ENCODE results near the gene CEP63. TPM values are rescaled to one million over a fixed set of nuclear protein-coding genes. Genes with fewer than 3 reads are reported as not detected.

The CEP63 gene
- total RNA-seq, 1 experiment from 2014 or later = 19.1 TPM

DNA sequence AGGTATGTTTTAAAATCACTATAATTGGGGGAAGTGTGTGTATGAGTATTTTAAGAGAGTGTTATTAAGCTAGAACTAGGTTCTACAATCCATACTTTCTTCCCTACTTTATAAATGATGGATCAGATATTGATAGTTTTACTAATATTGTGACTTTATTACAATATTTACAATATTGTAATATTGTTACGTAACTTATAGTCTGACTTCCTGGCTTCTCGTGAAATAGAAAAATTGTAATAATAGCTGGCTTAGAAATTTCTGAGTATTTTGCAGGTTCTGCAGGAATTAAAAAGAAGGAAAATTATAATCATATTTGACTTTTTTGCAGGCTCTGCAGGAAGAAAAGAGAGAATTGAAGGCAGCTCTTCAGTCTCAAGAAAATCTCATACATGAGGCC lies 60.0 kb downstream of the CEP63 start:
- Histone ChIP-seq H3K27me3 (ENCODE audit: insufficient read depth, low read length) (no peaks in the 10 kb centered on the region), H2AFZ (ENCODE audit: low read depth, low read length, poor library complexity, severe bottlenecking) (no peak overlapping the region), H3K4me2 (ENCODE audit: low read length) (no peak overlapping the region), H3K79me2 (ENCODE audit: insufficient read depth, low read length) (no peaks in the 10 kb centered on the region), H3K9me2 (ENCODE audit: insufficient read depth) (no peaks in the 10 kb centered on the region), H3K4me1 (ENCODE audit: control insufficient read depth in 1 of 2, insufficient read depth in 2 of 2, low read length in 2 of 2) (no peaks in the 10 kb centered on the region), H3K36me3 (ENCODE audit: control insufficient read depth in 1 of 2, insufficient read depth in 2 of 2, low read length in 2 of 2) (peaks cover 0 to 3% of the 10 kb centered on the region in 2 experiments; a peak in 1 of 4 replicates), H4K20me1 (ENCODE audit: insufficient read depth) (no peaks in the 10 kb centered on the region), H3K27ac (ENCODE audit: low read depth, low read length) (no peak overlapping the region), H3K4me3 (replicated peaks in 1 of 2; ENCODE audit: low read depth in 1 of 2, low read length in 2 of 2) (no peak overlapping the region), H3K9ac (ENCODE audit: low read length) (no peak overlapping the region), H3K9me3 (ENCODE audit: control insufficient read depth in 1 of 2, insufficient read depth in 1 of 2, low read depth in 1 of 2, low read length in 2 of 2) (no peaks in the 10 kb centered on the region)
- ATAC-seq (no peak), DNase-seq (ENCODE audit: low read depth, low spot score) (no peak)
- CTCF ChIA-PET = no interaction called here
- intact Hi-C loops (cut with micrococcal nuclease) = no loop called here
- no TSS peak for BruUV-seq (replicated peaks)
- POLR2A ChIA-PET = no interaction called here
- RAD21 ChIA-PET (ENCODE audit: low non-redundant PET in 1 of 2, low total read pairs in 2 of 2, uncharacterized antibody in 2 of 2, unreplicated experiment in 2 of 2) = no interaction called here
- TF ChIP-seq, protein P1, sequence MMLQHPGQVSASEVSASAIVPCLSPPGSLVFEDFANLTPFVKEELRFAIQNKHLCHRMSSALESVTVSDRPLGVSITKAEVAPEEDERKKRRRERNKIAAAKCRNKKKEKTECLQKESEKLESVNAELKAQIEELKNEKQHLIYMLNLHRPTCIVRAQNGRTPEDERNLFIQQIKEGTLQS (IDR thresholded peaks at IDR 0.05) = no peak

DNA sequence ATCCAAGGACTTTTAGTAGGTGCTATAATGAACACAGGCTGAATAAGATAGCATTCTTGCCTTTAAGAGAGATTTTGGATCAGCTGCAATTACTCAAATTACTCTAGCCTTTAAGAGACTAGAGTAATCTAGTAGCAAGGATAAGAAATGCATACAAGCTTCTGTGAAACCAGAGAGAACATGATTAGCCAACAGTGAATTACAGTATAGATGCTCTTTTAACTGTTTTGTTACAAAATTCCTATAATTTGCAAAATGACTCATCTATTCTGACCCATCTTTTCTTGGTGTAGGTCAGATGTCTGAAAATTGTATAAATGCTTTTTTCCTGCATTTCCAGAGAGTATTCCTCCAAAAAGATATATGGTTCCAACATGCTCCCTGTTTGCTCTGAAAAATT lies 66.9 kb downstream of the CEP63 start:
- DNase-seq (ENCODE audit: low read depth, low spot score) = no peak
- peaks cover 0 to 3% of the 10 kb centered on the region in 2 experiments; a peak in 1 of 4 replicates for H3K36me3 ChIP-seq (ENCODE audit: control insufficient read depth in 1 of 2, insufficient read depth in 2 of 2, low read length in 2 of 2)
- H3K27ac ChIP-seq (ENCODE audit: low read depth, low read length) = no peak overlapping the region
- H3K4me2 ChIP-seq (ENCODE audit: low read length) = no peak overlapping the region
- RAD21 ChIA-PET (ENCODE audit: low non-redundant PET in 1 of 2, low total read pairs in 2 of 2, uncharacterized antibody in 2 of 2, unreplicated experiment in 2 of 2) = no interaction called here
- TF ChIP-seq SRF (IDR thresholded peaks at IDR 0.05; ENCODE audit: low read depth) (no peak), CBX3 (IDR thresholded peaks at IDR 0.05; ENCODE audit: low read depth) (no peak), RAD21 (IDR thresholded peaks at IDR 0.05; ENCODE audit: low read depth) (no peak), TCF7L2 (IDR thresholded peaks at IDR 0.05; ENCODE audit: borderline replicate concordance, extremely low read depth, insufficient read depth, insufficient read length) (no peak), JUND (IDR thresholded peaks at IDR 0.05) (no peak), ZFX (IDR thresholded peaks at IDR 0.05) (no peak), POLR2AphosphoS5 (IDR thresholded peaks at IDR 0.05; ENCODE audit: low read depth, low read length) (no peak)
- no peak for ATAC-seq
- no peak overlapping the region for H3K4me3 ChIP-seq (replicated peaks in 1 of 2; ENCODE audit: low read depth in 1 of 2, low read length in 2 of 2)
- H4K20me1 ChIP-seq (ENCODE audit: insufficient read depth) = no peaks in the 10 kb centered on the region
- H3K9me2 ChIP-seq (ENCODE audit: insufficient read depth) = no peaks in the 10 kb centered on the region
- H3K4me1 ChIP-seq (ENCODE audit: control insufficient read depth in 1 of 2, insufficient read depth in 2 of 2, low read length in 2 of 2) = no peaks in the 10 kb centered on the region
- POLR2A ChIA-PET = no interaction called here
- no peak overlapping the region for H3K9ac ChIP-seq (ENCODE audit: low read length)
- H3K79me2 ChIP-seq (ENCODE audit: insufficient read depth, low read length) = no peaks in the 10 kb centered on the region
- intact Hi-C loops (cut with micrococcal nuclease) = no loop called here
- no TSS peak for BruUV-seq (replicated peaks)
- H3K27me3 ChIP-seq (ENCODE audit: insufficient read depth, low read length) = no peaks in the 10 kb centered on the region
- H3K9me3 ChIP-seq (ENCODE audit: control insufficient read depth in 1 of 2, insufficient read depth in 1 of 2, low read depth in 1 of 2, low read length in 2 of 2) = no peaks in the 10 kb centered on the region
- H2AFZ ChIP-seq (ENCODE audit: low read depth, low read length, poor library complexity, severe bottlenecking) = no peak overlapping the region
- CTCF ChIA-PET = no interaction called here

All from HCT116 (cell line).